Endothelial cell of umbilical vein (primary cell): ENCODE results near the gene CENPF. TPM values are rescaled to one million over a fixed set of nuclear protein-coding genes. Genes with fewer than 3 reads are reported as not detected.

Experiments
- BruUV-seq: library from RNA; stranded (reverse); fragments of 400-500 nt; replicated peaks from 2 replicates; lab custom pipeline; 2021; lab: Mats Ljungman, UMichigan
- CTCF ChIA-PET: fragments of 300-600, 350-600 bp; sonication (Branson Sonifier 250); formaldehyde crosslinking; loops from one replicate; lab custom pipeline; 2021; ENCODE audit warnings: antibody characterized with exemption, inconsistent platforms; lab: Charles Lee
- POLR2A ChIA-PET: fragments of 300-600, 350-600 bp; sonication (Branson Sonifier 250); formaldehyde crosslinking; loops from one replicate; lab custom pipeline; 2021; ENCODE audit warnings: antibody characterized with exemption, inconsistent platforms; lab: Charles Lee
- DNase-seq: peaks from one replicate; pipeline ENCODE4 v3.0.0-alpha.2; 2011; ENCODE audit warnings: low read depth, low spot score
- FAIRE-seq: peaks from 2 replicates; lab custom pipeline; 2011; peaks lifted over from hg19 to GRCh38; lab: Jason Lieb, UNC
- H2AFZ ChIP-seq: 2 replicates; pipeline ENCODE4 v1.6.0; 2012; ENCODE audit warnings: low read depth, low read length, control low read depth, inconsistent platforms
- H3K27ac ChIP-seq: 2 replicates; pipeline ENCODE4 v1.5.1; 2011; ENCODE audit warnings: low read depth, mild to moderate bottlenecking, control low read depth, low read length, moderate library complexity; ENCODE audit not compliant: insufficient read depth
- H3K27me3 ChIP-seq, 2 experiments: 2 replicates each; pipeline versions ENCODE4 v1.6.0 to v1.6.1; 2011; ENCODE audit warnings: low read length in 2 of 2, mixed read lengths in 1 of 2; ENCODE audit not compliant: control insufficient read depth in 2 of 2, insufficient read depth in 2 of 2
- H3K36me3 ChIP-seq, 2 experiments: 2 replicates in 1 of 2; 3 replicates in 1 of 2; pipeline ENCODE4 v1.5.1; 2011; ENCODE audit warnings: low read length in 2 of 2, mild to moderate bottlenecking in 1 of 2, moderate library complexity in 1 of 2; ENCODE audit not compliant: control insufficient read depth in 2 of 2, insufficient read depth in 2 of 2; ENCODE audit errors: extremely low read depth in 1 of 2
- H3K4me1 ChIP-seq: 3 replicates; pipeline ENCODE4 v1.5.1; 2011; ENCODE audit warnings: mild to moderate bottlenecking, low read length; ENCODE audit not compliant: control insufficient read depth, insufficient read depth; ENCODE audit errors: extremely low read depth
- H3K4me2 ChIP-seq: 2 replicates; pipeline ENCODE4 v1.6.1; 2011; ENCODE audit warnings: low read length, control low read depth, mixed read lengths; ENCODE audit not compliant: insufficient read depth
- H3K4me3 ChIP-seq, 3 experiments: fragments of 200-600 bp in 1 of 3; sonication (generic), shearing (Covaris generic) in 1 of 3; replicated peaks in 1 of 3; 2 replicates each; pipeline ENCODE4 v1.5.1; 2011 to 2016; ENCODE audit warnings: control low read depth in 3 of 3, low read length in 3 of 3, mild to moderate bottlenecking in 2 of 3, inconsistent platforms in 1 of 3, low read depth in 1 of 3, moderate library complexity in 1 of 3; ENCODE audit not compliant: insufficient read depth in 1 of 3
- H3K79me2 ChIP-seq: 2 replicates; pipeline ENCODE4 v1.6.0; 2012; ENCODE audit warnings: low read length, inconsistent platforms; ENCODE audit not compliant: control insufficient read depth, insufficient read depth
- H3K9ac ChIP-seq: replicated peaks from 2 replicates; pipeline ENCODE3; 2011; ENCODE audit warnings: low read length, control low read depth; ENCODE audit not compliant: insufficient read depth; ENCODE audit errors: extremely low read depth
- H3K9me1 ChIP-seq: replicated peaks from 3 replicates; pipeline ENCODE4 v1.6.0; 2011; ENCODE audit warnings: mild to moderate bottlenecking, low read length; ENCODE audit not compliant: control insufficient read depth, insufficient read depth; ENCODE audit errors: extremely low read depth
- H3K9me3 ChIP-seq: replicated peaks from 2 replicates; pipeline ENCODE4 v1.5.1; 2012; ENCODE audit warnings: low read length, inconsistent platforms; ENCODE audit not compliant: control insufficient read depth, insufficient read depth
- H4K20me1 ChIP-seq: replicated peaks from 2 replicates; pipeline ENCODE3; 2011; ENCODE audit warnings: mild to moderate bottlenecking, low read length; ENCODE audit not compliant: control insufficient read depth, insufficient read depth; ENCODE audit errors: extremely low read depth
- EZH2 ChIP-seq: IDR thresholded peaks from 2 replicates; pipeline ENCODE4 v1.6.1; 2012; ENCODE audit warnings: borderline replicate concordance, low read depth, mild to moderate bottlenecking, moderate library complexity, low read length, inconsistent platforms; ENCODE audit not compliant: severe bottlenecking
- FOS ChIP-seq: IDR thresholded peaks from 2 replicates; pipeline ENCODE4 v1.6.1; 2011; ENCODE audit warnings: mild to moderate bottlenecking, low read length, moderate library complexity, borderline replicate concordance; ENCODE audit not compliant: insufficient read depth
- MAX ChIP-seq: IDR thresholded peaks from 2 replicates; pipeline ENCODE4 v1.6.1; 2011; ENCODE audit not compliant: insufficient read depth, insufficient read length
- POLR2A ChIP-seq: IDR thresholded peaks from 2 replicates; pipeline ENCODE4 v1.6.1; 2012; ENCODE audit warnings: low read depth, mild to moderate bottlenecking, control low read depth, low read length
- POLR2AphosphoS5 ChIP-seq: IDR thresholded peaks from 2 replicates; pipeline ENCODE4 v1.6.1; 2012; ENCODE audit warnings: low read depth, mild to moderate bottlenecking, control low read depth, low read length, moderate library complexity; ENCODE audit not compliant: insufficient read depth
- dilution Hi-C: fragments of 300-500 bp; cut with MboI; formaldehyde crosslinking; loops from one replicate; pipeline ENCODE4 v1.15.0; 2019; ENCODE audit warnings: low sequenced_read_pairs; ENCODE audit not compliant: extremely low pct_ligation_motif_present
- intact Hi-C: fragments of 100-400 bp; cut with micrococcal nuclease; formaldehyde crosslinking; loops from one replicate; pipeline ENCODE4 v1.10.0; 2022
- polyA plus RNA-seq, 4 experiments: library from polyadenylated mRNA; depleted of rRNA in 3 of 4; stranded (reverse) in 3 of 4; unstranded in 1 of 4; fragments of >200 nt; gene quantifications; 2 replicates each; pipeline versions ENCODE4 v1.2.1 to v1.2.3, GENCODE V29; 2011 to 2012; ENCODE audit warnings: missing spikeins in 1 of 4
- total RNA-seq: library from RNA; stranded (reverse); gene quantifications from 2 replicates; pipeline ENCODE4 v1.2.3, GENCODE V29; 2021
- TF ChIP-seq, protein P1 (sequence below), 2 donors: IDR thresholded peaks; 1 replicate in 1 of 2; 2 replicates in 1 of 2; pipeline ENCODE4 v1.5.1; 2011; ENCODE audit warnings: low read length in 2 of 2, mild to moderate bottlenecking in 2 of 2, moderate library complexity in 2 of 2, control low read depth in 1 of 2, inconsistent platforms in 1 of 2, low read depth in 1 of 2; ENCODE audit not compliant: insufficient read depth in 1 of 2; ENCODE audit errors: extremely low read depth in 1 of 2

The CENPF gene
- total and polyA plus RNA-seq, 2 donors (not counting 3 experiments of a cell fraction or from before 2014, with no cell fraction given), result 6.4 to 66.2 TPM

DNA sequence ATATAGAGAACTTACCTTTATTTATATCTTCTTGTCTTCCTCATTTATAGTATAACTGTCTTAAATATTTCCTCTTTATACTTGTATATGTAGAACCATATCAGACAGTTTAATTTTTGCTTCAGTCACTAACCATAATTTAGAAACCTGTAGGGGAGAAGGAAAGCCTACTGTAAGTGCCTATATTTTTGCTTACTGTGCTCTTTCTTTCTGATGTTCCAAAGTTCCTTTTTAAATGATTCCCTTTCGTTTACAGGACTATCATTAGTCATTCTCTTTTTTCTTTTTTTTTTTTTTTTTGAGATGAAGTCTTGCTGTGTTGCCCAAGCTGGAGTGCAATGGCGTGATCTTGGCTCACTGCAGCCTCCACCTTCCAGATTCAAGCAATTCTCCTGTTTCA is 109.7 kb downstream of the CENPF start:
- POLR2A ChIA-PET, result no interaction called here
- no peak for DNase-seq
- Histone ChIP-seq H3K4me3 (no peak overlapping the region), H3K4me2 (no peak overlapping the region), H3K27me3 (no peaks in the 10 kb centered on the region), H3K9me3 (no peaks in the 10 kb centered on the region), H3K27ac (no peak overlapping the region), H3K9ac (no peak overlapping the region), H3K79me2 (no peaks in the 10 kb centered on the region), H4K20me1 (no peaks in the 10 kb centered on the region), H3K4me1 (no peaks in the 10 kb centered on the region), H3K9me1 (no peaks in the 10 kb centered on the region), H3K36me3 (no peaks in the 10 kb centered on the region), H2AFZ (no peak overlapping the region)
- no peak for FAIRE-seq
- intact Hi-C loops (no loop called here), dilution Hi-C loops (no loop called here)
- CTCF ChIA-PET, result no interaction called here
- TF ChIP-seq POLR2AphosphoS5, result no peak
- TF ChIP-seq, protein P1, sequence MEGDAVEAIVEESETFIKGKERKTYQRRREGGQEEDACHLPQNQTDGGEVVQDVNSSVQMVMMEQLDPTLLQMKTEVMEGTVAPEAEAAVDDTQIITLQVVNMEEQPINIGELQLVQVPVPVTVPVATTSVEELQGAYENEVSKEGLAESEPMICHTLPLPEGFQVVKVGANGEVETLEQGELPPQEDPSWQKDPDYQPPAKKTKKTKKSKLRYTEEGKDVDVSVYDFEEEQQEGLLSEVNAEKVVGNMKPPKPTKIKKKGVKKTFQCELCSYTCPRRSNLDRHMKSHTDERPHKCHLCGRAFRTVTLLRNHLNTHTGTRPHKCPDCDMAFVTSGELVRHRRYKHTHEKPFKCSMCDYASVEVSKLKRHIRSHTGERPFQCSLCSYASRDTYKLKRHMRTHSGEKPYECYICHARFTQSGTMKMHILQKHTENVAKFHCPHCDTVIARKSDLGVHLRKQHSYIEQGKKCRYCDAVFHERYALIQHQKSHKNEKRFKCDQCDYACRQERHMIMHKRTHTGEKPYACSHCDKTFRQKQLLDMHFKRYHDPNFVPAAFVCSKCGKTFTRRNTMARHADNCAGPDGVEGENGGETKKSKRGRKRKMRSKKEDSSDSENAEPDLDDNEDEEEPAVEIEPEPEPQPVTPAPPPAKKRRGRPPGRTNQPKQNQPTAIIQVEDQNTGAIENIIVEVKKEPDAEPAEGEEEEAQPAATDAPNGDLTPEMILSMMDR (IDR thresholded peaks at IDR 0.05; ENCODE audit: extremely low read depth in 1 of 2, insufficient read depth in 1 of 2, low read depth in 1 of 2, low read length in 2 of 2), result no peak
- TF ChIP-seq EZH2, result no peak
- TF ChIP-seq MAX, result no peak
- TF ChIP-seq FOS, result no peak
- no peak for TF ChIP-seq POLR2A
- BruUV-seq, result no TSS peak

Other genes with a start within 250 kb of the CENPF start
- gene PTPN14, start 51.6 kb upstream of the CENPF start, total RNA-seq, result 88.9 and 93.0 TPM in 2 replicates
- gene PTPN14, start 51.6 kb upstream of the CENPF start, polyA plus RNA-seq, result 18.5 and 23.1 TPM in 2 replicates